CD4-positive, alpha-beta T cell (primary cell): ENCODE data around the gene COL23A1. TPM values are rescaled to one million over a fixed set of nuclear protein-coding genes. Genes with fewer than 3 reads are reported as not detected.

ENCODE experiments used
- ATAC-seq: fragments of 200-7000 bp; cut with Tn5 transposase; one replicate; pipeline ENCODE4 v1.10.0; 2022; ENCODE audit warnings: mild to moderate bottlenecking; ENCODE audit not compliant: poor library complexity
- CTCF ChIA-PET: fragments of 350-600 bp; sonication (Branson Sonifier 250); formaldehyde crosslinking; loops from one replicate; lab custom pipeline; 2021; ENCODE audit warnings: antibody characterized with exemption, inconsistent platforms; lab: Charles Lee
- POLR2A ChIA-PET: fragments of 350-600 bp; sonication (Branson Sonifier 250); formaldehyde crosslinking; loops from one replicate; lab custom pipeline; 2021; ENCODE audit warnings: antibody characterized with exemption, inconsistent platforms; lab: Charles Lee
- DNase-seq, 14 experiments: peaks; one replicate each; pipeline ENCODE4 v3.0.0-alpha.2; 2013 to 2020; ENCODE audit warnings: mixed read lengths in 2 of 14
- H3K27ac ChIP-seq, 2 donors: one replicate each; pipeline versions ENCODE4 v1.5.1 to v1.7.0; 2013; ENCODE audit warnings: low read length in 2 of 2, low read depth in 1 of 2, mild to moderate bottlenecking in 1 of 2
- H3K27me3 ChIP-seq, 2 experiments: 1 replicate in 1 of 2; 2 replicates in 1 of 2; pipeline versions ENCODE4 v1.6.1 to v1.7.0; 2013; ENCODE audit warnings: low read length in 2 of 2, control low read depth in 1 of 2, mild to moderate bottlenecking in 1 of 2, moderate library complexity in 1 of 2; ENCODE audit not compliant: insufficient read depth in 2 of 2, control insufficient read depth in 1 of 2
- H3K36me3 ChIP-seq: one replicate; pipeline ENCODE4 v1.6.1; 2013; ENCODE audit warnings: low read length, control low read depth; ENCODE audit not compliant: insufficient read depth
- H3K4me1 ChIP-seq: one replicate; pipeline ENCODE4 v1.6.1; 2013; ENCODE audit warnings: low read length, control low read depth; ENCODE audit not compliant: insufficient read depth
- H3K4me3 ChIP-seq: one replicate; pipeline ENCODE4 v1.5.1; 2013; ENCODE audit warnings: mild to moderate bottlenecking, low read length, moderate library complexity
- H3K9me3 ChIP-seq, 2 experiments: 1 replicate in 1 of 2; 2 replicates in 1 of 2; pipeline versions ENCODE4 v1.6.1 to v1.7.0; 2013; ENCODE audit warnings: low read length in 2 of 2, mild to moderate bottlenecking in 2 of 2, control low read depth in 1 of 2, moderate library complexity in 1 of 2; ENCODE audit not compliant: control insufficient read depth in 1 of 2, insufficient read depth in 1 of 2
- H3K27ac Mint-ChIP-seq: one replicate; pipeline ENCODE4 v1.8.0; 2020; ENCODE audit warnings: mixed read lengths
- H3K27me3 Mint-ChIP-seq: one replicate; pipeline ENCODE4 v1.8.0; 2021; ENCODE audit warnings: mixed read lengths
- H3K36me3 Mint-ChIP-seq: one replicate; pipeline ENCODE4 v1.8.0; 2021; ENCODE audit warnings: low read depth, mixed read lengths
- H3K4me1 Mint-ChIP-seq: one replicate; pipeline ENCODE4 v1.8.0; 2021; ENCODE audit warnings: low read depth, mixed read lengths
- H3K4me3 Mint-ChIP-seq: one replicate; pipeline ENCODE4 v1.8.0; 2020; ENCODE audit warnings: mild to moderate bottlenecking, mixed read lengths
- H3K9me3 Mint-ChIP-seq: one replicate; pipeline ENCODE4 v1.8.0; 2020; ENCODE audit warnings: mixed read lengths
- intact Hi-C, 2 experiments: fragments of 100-400 bp; cut with DNase I in 1 of 2; cut with micrococcal nuclease in 1 of 2; formaldehyde crosslinking; loops; one replicate each; pipeline versions ENCODE4 v1.15.1 to v1.9.0; 2023 to 2025; cut with DNase I, micrococcal nuclease
- total RNA-seq, 174 experiments: library from RNA in 2 of 174; stranded (reverse) in 2 of 174; gene quantifications; one replicate each; pipeline ENCODE4 v1.2.3 and lab custom pipeline; 2021 to 2026
- TF ChIP-seq, protein P1 (sequence below): fragments of 200-600 bp; IDR thresholded peaks from one replicate; pipeline ENCODE4 v1.8.0; 2022; ENCODE audit warnings: antibody characterized with exemption, mild to moderate bottlenecking

Gene COL23A1
- total RNA-seq, 2 experiments from 2014 or later: not detected

DNA sequence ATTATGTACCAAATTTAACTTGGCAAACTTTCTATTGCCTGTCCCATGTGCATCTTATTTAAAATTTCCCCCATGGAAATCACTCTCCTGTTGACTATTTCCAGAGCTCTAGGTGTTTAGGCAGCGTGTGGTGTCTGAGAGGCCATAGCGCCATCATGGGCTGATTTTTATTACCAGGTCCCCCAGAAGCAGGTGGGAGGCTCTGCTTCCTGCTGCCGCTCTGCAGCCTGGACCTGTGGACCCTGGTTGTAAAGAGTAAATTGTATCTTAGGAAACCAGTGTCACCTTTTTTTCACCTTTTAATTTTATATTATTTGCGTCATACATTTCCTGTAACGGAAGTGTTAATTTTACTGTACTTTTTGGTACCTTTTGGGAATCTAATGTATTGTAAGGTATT, 379.5 kb downstream of the COL23A1 start:
- TF ChIP-seq, protein P1, sequence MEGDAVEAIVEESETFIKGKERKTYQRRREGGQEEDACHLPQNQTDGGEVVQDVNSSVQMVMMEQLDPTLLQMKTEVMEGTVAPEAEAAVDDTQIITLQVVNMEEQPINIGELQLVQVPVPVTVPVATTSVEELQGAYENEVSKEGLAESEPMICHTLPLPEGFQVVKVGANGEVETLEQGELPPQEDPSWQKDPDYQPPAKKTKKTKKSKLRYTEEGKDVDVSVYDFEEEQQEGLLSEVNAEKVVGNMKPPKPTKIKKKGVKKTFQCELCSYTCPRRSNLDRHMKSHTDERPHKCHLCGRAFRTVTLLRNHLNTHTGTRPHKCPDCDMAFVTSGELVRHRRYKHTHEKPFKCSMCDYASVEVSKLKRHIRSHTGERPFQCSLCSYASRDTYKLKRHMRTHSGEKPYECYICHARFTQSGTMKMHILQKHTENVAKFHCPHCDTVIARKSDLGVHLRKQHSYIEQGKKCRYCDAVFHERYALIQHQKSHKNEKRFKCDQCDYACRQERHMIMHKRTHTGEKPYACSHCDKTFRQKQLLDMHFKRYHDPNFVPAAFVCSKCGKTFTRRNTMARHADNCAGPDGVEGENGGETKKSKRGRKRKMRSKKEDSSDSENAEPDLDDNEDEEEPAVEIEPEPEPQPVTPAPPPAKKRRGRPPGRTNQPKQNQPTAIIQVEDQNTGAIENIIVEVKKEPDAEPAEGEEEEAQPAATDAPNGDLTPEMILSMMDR: no peak
- DNase-seq: no peak
- Histone ChIP-seq H3K36me3 (peaks cover 95% of the 10 kb centered on the region), H3K4me1 (peaks cover 31% of the 10 kb centered on the region), H3K9me3 (no peaks in the 10 kb centered on the region), H3K27me3 (no peaks in the 10 kb centered on the region), H3K27ac (no peak overlapping the region), H3K4me3 (no peak overlapping the region)
- no peak for ATAC-seq
- Mint-ChIP-seq H3K4me3 (no peak overlapping the region), H3K27me3 (no peaks in the 10 kb centered on the region), H3K4me1 (peaks cover 39% of the 10 kb centered on the region), H3K9me3 (no peaks in the 10 kb centered on the region), H3K36me3 (peaks cover 100% of the 10 kb centered on the region), H3K27ac (no peak overlapping the region)
- ChIA-PET CTCF (no interaction called here), POLR2A (no interaction called here)
- intact Hi-C loops: no loop called here

DNA sequence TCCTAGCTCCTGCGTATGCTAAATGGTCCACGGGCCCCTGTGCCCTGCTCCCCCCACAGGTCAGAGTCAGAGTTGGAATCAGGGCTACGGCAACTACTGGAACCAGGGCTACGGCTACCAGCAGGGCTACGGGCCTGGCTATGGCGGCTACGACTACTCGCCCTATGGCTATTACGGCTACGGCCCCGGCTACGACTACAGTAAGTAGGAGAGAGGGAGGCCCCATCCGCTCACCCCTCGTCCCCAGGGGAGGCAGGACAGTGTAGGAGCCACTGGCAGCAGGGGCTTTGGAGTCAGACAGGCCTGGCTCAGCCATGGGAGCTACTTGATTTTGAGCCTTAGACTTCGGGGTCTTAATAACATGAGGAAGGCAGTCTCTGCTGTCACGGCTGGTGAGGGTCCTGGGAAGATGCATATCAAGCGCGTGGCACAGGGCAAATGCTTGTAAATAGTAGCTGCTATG, 380.1 kb downstream of the COL23A1 start:
- POLR2A ChIA-PET: no interaction called here
- intact Hi-C loops: no loop called here
- TF ChIP-seq, protein P1: no peak
- CTCF ChIA-PET: no interaction called here
- Histone ChIP-seq H3K27ac (no peak overlapping the region), H3K27me3 (no peaks in the 10 kb centered on the region), H3K4me1 (peaks cover 32% of the 10 kb centered on the region), H3K4me3 (no peak overlapping the region), H3K36me3 (peaks cover 89% of the 10 kb centered on the region), H3K9me3 (no peaks in the 10 kb centered on the region)
- no peak overlapping the region for H3K4me3 Mint-ChIP-seq
- no peaks in the 10 kb centered on the region for H3K9me3 Mint-ChIP-seq
- no peaks in the 10 kb centered on the region for H3K27me3 Mint-ChIP-seq
- ATAC-seq (no peak), DNase-seq (no peak)
- H3K27ac Mint-ChIP-seq: no peak overlapping the region
- H3K4me1 Mint-ChIP-seq: peaks cover 42% of the 10 kb centered on the region
- H3K36me3 Mint-ChIP-seq: peaks cover 98% of the 10 kb centered on the region

DNA sequence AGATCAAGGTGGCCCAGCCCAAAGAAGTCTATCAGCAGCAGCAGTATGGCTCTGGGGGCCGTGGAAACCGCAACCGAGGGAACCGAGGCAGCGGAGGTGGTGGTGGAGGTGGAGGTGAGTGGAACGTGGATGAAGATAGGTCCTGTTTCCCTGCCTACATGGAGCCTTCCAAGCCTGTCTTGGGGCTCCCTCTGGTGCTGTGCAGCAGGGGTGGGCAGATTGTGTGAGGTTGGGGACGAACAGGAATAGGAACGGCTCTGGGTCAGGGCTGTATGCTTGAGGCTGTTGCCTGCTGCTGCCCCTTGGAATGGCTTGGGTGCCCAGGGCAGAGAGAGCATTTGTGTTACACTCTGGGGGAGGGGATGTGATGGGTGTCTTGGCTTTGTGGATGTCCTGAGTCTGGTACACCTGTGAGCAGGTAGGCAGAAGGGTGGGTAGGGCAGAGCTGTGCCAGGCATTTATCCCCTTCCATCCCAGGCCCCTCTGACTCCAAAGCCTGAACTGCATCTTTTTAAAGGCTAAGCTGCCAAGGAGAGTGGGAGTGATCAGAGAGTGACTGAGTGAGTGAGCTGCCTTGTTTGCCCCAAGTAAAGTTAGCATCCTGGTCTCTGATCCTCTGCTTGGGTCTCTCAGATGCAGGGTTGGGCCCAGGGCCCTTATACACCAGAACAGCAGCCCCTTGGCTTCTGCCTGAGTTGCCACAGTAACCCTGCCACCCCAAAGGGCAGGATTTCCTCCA, 380.7 kb downstream of the COL23A1 start:
- TF ChIP-seq, protein P1: no peak
- Histone ChIP-seq H3K27me3 (no peaks in the 10 kb centered on the region), H3K36me3 (peaks cover 83% of the 10 kb centered on the region), H3K4me3 (no peak overlapping the region), H3K4me1 (peaks cover 32% of the 10 kb centered on the region), H3K27ac (no peak overlapping the region), H3K9me3 (no peaks in the 10 kb centered on the region)
- intact Hi-C loops: loop anchor here in 1 of 2 experiments (10.0 kb wide), 1 partner anchor 1565 kb away; the partner anchor contains the start of gene TSPAN17
- Mint-ChIP-seq H3K9me3 (no peaks in the 10 kb centered on the region), H3K36me3 (peaks cover 93% of the 10 kb centered on the region), H3K27ac (peak overlapping the region; percentile 83), H3K27me3 (peaks cover under 1% of the 10 kb centered on the region), H3K4me1 (peaks cover 42% of the 10 kb centered on the region), H3K4me3 (no peak overlapping the region)
- ChIA-PET CTCF (no interaction called here), POLR2A (no interaction called here)
- DNase-seq (no peak), ATAC-seq (no peak)
